ENCODE results near the gene PRKAG2.

Gene PRKAG2

DNA sequence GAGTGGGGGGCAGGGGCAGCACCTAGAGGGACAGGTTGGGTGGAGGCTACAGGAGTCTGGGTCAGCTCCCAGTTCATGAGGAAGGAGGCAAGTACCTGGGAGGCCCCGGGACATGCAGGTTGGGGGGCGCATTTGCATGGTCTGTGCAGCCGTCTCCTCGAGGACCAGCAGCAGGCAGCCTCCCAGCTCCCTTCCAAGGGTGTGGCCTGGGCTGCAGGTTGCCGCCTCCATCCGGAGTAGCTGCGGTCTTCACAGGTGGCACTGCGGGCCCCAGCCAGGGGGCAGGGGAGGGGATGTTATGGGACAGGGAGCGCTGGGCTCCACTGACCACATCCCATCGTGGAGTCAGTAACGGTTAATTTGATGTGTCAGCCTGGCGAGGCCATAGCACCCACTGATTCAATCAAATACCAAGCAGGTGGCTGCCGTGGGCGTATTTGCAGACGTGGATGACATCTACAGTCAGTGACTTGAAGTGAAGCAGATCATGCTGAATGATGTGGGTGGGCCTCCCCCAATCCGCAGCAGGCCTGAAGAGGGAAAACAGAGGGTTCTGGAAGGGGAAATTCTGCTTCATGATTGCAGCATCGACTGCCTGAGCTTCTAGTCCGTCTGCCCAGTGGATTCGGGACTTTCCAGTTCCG is 81.6 kb downstream of the PRKAG2 start:
- in situ Hi-C loops (cut with HindIII; ENCODE audit: low pct_unique_long_range_greater_than_20kb, low sequenced_read_pairs): no loop called here
- no peak for DNase-seq (ENCODE audit: low read depth in 1 of 2, low spot score in 1 of 2)

GRCh38 chr7:151794508-151795167 is 82.3 kb downstream of the PRKAG2 start:
- DNase-seq (ENCODE audit: low read depth in 1 of 2, low spot score in 1 of 2): no peak
- no peak for TF ChIP-seq JUND (IDR thresholded peaks at IDR 0.05; ENCODE audit: low read depth)
- in situ Hi-C loops (cut with HindIII; ENCODE audit: low pct_unique_long_range_greater_than_20kb, low sequenced_read_pairs): no loop called here

More for the DNA sequence above, 81.6 kb downstream of the PRKAG2 start:
- no peak for TF ChIP-seq JUND (IDR thresholded peaks at IDR 0.05; ENCODE audit: low read depth)

DNA sequence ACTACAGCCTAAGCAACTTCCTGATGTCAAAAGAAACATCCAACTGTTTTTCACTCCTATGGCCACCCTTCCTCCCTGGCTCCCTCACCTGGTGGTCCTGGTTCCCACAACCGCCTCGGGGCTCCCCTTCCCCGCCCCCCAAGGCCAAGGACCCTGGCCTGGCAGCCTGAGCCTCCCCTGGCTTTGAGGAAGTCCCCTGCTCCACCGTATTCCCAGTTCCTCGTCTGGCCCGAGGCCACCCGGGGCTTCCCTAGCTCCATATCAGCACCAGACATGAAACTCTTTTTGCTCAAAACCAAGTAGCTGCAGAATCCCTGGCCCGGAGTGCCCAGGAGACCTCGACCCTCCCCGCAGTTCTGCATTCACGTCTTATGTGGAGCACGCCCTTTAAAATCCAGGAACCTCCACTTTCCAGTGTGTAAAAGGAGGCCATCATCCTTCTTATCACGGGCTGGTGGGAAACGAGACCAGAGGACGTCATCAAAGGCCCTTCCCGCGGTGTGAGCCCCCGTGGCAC is 82.9 kb downstream of the PRKAG2 start:
- DNase-seq (ENCODE audit: low read depth in 1 of 2, low spot score in 1 of 2): no peak
- in situ Hi-C loops (cut with HindIII; ENCODE audit: low pct_unique_long_range_greater_than_20kb, low sequenced_read_pairs): no loop called here
- TF ChIP-seq JUND (IDR thresholded peaks at IDR 0.05; ENCODE audit: low read depth): no peak

DNA sequence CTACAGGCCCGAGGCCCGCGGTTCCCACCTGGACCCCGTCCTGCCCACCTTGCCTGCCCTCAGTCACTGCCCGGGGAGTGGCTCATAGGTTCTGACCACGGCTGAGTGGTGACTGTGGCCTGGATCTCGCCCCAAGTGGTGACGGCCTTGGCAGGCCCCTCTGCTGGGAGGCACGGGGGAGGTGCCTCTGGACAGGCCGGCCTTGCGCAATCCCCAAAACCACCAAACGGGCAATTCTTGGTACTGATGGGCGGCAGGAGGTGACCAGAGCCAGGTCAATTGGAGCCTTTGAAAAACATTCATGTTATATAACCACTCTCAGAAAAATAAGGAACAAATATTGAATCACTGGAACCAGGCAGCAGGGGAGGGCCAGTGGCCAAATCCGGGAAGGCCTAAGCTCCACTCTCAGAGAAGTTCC is 83.4 kb downstream of the PRKAG2 start:
- no peak for TF ChIP-seq JUND (IDR thresholded peaks at IDR 0.05; ENCODE audit: low read depth)
- DNase-seq (ENCODE audit: low read depth in 1 of 2, low spot score in 1 of 2): no peak
- in situ Hi-C loops (cut with HindIII; ENCODE audit: low pct_unique_long_range_greater_than_20kb, low sequenced_read_pairs): no loop called here

- TF ChIP-seq JUND (IDR thresholded peaks at IDR 0.05; ENCODE audit: low read depth): no peak
- in situ Hi-C loops (cut with HindIII; ENCODE audit: low pct_unique_long_range_greater_than_20kb, low sequenced_read_pairs): no loop called here
Observed at GRCh38 chr7:151792636-151793035, 84.3 kb downstream of the PRKAG2 start.

GRCh38 chr7:151792086-151792485 is 84.8 kb downstream of the PRKAG2 start:
- TF ChIP-seq JUND (IDR thresholded peaks at IDR 0.05; ENCODE audit: low read depth): no peak
- in situ Hi-C loops (cut with HindIII; ENCODE audit: low pct_unique_long_range_greater_than_20kb, low sequenced_read_pairs): no loop called here
- DNase-seq (ENCODE audit: low read depth in 1 of 2, low spot score in 1 of 2): no peak

More at GRCh38 chr7:151792636-151793035, 84.3 kb downstream of the PRKAG2 start:
- DNase-seq (ENCODE audit: low read depth in 1 of 2, low spot score in 1 of 2): no peak

GRCh38 chr7:151790830-151791620 is 85.9 kb downstream of the PRKAG2 start:
- no peak for TF ChIP-seq JUND (IDR thresholded peaks at IDR 0.05; ENCODE audit: low read depth)
- no peak for DNase-seq (ENCODE audit: low read depth in 1 of 2, low spot score in 1 of 2)
- in situ Hi-C loops (cut with HindIII; ENCODE audit: low pct_unique_long_range_greater_than_20kb, low sequenced_read_pairs): no loop called here

- no peak for TF ChIP-seq JUND (IDR thresholded peaks at IDR 0.05; ENCODE audit: low read depth)
- in situ Hi-C loops (cut with HindIII; ENCODE audit: low pct_unique_long_range_greater_than_20kb, low sequenced_read_pairs): no loop called here
Observed at GRCh38 chr7:151790095-151790829, 86.7 kb downstream of the PRKAG2 start.

GRCh38 chr7:151789380-151789947 is 87.5 kb downstream of the PRKAG2 start:
- no peak for DNase-seq (ENCODE audit: low read depth in 1 of 2, low spot score in 1 of 2)
- in situ Hi-C loops (cut with HindIII; ENCODE audit: low pct_unique_long_range_greater_than_20kb, low sequenced_read_pairs): no loop called here
- no peak for TF ChIP-seq JUND (IDR thresholded peaks at IDR 0.05; ENCODE audit: low read depth)

More at GRCh38 chr7:151790095-151790829, 86.7 kb downstream of the PRKAG2 start:
- no peak for DNase-seq (ENCODE audit: low read depth in 1 of 2, low spot score in 1 of 2)

DNA sequence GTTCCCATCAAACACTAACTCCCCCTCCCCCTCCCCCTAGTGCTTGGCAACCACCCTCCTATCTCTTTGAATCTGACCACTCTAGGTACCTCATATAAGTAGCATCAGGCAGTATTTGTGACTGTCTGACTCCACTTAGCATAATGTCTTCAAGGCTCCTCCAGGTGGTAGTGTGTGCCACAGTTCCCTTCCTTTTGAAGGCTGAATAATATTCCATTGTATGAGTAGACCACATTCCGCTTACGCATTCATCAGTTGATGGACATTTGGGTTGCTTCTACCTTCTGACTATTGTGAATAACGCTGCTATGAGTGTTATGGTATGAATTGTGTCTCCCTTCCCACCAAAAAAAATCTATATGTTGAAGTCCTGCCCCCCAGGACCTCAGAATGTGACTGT is 89.6 kb downstream of the PRKAG2 start:
- TF ChIP-seq JUND (IDR thresholded peaks at IDR 0.05; ENCODE audit: low read depth): no peak
- DNase-seq (ENCODE audit: low read depth in 1 of 2, low spot score in 1 of 2): no peak
- in situ Hi-C loops (cut with HindIII; ENCODE audit: low pct_unique_long_range_greater_than_20kb, low sequenced_read_pairs): no loop called here

- DNase-seq (ENCODE audit: low read depth in 1 of 2, low spot score in 1 of 2): no peak
- in situ Hi-C loops (cut with HindIII; ENCODE audit: low pct_unique_long_range_greater_than_20kb, low sequenced_read_pairs): no loop called here
- no peak for TF ChIP-seq JUND (IDR thresholded peaks at IDR 0.05; ENCODE audit: low read depth)
Observed at GRCh38 chr7:151786936-151787335, 90.0 kb downstream of the PRKAG2 start.

- in situ Hi-C loops (cut with HindIII; ENCODE audit: low pct_unique_long_range_greater_than_20kb, low sequenced_read_pairs): no loop called here
- DNase-seq (ENCODE audit: low read depth in 1 of 2, low spot score in 1 of 2): no peak
- no peak for TF ChIP-seq JUND (IDR thresholded peaks at IDR 0.05; ENCODE audit: low read depth)
Observed at GRCh38 chr7:151786241-151786640, 90.7 kb downstream of the PRKAG2 start.

Measured in T47D (cell line).